ENCODE measurements around the gene RIC1. TPM values are rescaled to one million over a fixed set of nuclear protein-coding genes. Genes with fewer than 3 reads are reported as not detected.

RIC1 gene
- total and polyA plus RNA-seq, 2 of the 13 experiments (the other 11 are each of a cell fraction or from before 2014, with no cell fraction given) = 18.2 to 19.0 TPM

DNA sequence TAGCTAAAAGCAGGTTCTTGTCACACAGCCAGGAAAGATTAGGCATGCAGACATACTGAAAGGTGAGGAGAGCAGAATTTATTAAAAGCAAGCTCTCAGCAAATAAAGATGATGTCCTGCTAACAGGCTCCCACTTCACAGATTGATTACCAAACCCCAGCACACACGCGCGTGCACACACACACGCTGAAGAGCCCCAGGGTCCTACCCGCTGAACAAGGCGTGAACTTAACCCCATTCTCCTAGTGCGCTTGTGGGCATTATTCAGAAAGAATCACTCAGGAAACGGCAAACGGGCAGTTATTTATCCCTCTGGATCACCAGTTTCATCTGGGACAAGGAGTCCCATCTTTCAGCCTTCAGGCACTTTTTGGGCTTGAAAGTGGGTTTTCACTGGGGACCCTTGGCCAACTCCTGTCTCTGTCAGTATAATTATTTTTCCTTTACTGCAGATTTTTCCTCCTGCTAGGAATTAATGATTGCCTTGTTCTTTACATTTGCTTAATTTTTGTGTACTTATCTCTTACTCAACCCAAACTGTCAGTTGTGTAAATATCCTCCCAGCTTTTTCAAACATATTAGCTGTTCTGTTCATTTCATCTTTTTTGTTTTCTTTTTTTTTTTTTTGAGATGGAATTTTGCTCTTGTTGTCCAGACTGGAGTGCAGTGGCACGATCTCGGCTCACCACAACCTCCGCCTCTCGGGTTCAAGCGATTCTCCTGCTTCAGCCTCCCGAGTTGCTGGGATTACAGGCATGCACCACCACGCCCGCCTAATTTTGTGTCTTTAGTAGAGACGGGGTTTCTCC, 92.6 kb downstream of the RIC1 start (continued):
- no peak for TF ChIP-seq ZNF781 (CRISPR knock-in tag; IDR thresholded peaks at IDR 0.05; ENCODE audit: borderline replicate concordance, not compliant biosample characterization)
- TF ChIP-seq, protein P1, sequence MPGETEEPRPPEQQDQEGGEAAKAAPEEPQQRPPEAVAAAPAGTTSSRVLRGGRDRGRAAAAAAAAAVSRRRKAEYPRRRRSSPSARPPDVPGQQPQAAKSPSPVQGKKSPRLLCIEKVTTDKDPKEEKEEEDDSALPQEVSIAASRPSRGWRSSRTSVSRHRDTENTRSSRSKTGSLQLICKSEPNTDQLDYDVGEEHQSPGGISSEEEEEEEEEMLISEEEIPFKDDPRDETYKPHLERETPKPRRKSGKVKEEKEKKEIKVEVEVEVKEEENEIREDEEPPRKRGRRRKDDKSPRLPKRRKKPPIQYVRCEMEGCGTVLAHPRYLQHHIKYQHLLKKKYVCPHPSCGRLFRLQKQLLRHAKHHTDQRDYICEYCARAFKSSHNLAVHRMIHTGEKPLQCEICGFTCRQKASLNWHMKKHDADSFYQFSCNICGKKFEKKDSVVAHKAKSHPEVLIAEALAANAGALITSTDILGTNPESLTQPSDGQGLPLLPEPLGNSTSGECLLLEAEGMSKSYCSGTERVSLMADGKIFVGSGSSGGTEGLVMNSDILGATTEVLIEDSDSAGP (CRISPR knock-in tag; IDR thresholded peaks at IDR 0.05; ENCODE audit: borderline replicate concordance) = no peak
- no peak for TF ChIP-seq GPN1 (CRISPR knock-in tag; IDR thresholded peaks at IDR 0.05; ENCODE audit: borderline replicate concordance)
- TF ChIP-seq, protein P2, sequence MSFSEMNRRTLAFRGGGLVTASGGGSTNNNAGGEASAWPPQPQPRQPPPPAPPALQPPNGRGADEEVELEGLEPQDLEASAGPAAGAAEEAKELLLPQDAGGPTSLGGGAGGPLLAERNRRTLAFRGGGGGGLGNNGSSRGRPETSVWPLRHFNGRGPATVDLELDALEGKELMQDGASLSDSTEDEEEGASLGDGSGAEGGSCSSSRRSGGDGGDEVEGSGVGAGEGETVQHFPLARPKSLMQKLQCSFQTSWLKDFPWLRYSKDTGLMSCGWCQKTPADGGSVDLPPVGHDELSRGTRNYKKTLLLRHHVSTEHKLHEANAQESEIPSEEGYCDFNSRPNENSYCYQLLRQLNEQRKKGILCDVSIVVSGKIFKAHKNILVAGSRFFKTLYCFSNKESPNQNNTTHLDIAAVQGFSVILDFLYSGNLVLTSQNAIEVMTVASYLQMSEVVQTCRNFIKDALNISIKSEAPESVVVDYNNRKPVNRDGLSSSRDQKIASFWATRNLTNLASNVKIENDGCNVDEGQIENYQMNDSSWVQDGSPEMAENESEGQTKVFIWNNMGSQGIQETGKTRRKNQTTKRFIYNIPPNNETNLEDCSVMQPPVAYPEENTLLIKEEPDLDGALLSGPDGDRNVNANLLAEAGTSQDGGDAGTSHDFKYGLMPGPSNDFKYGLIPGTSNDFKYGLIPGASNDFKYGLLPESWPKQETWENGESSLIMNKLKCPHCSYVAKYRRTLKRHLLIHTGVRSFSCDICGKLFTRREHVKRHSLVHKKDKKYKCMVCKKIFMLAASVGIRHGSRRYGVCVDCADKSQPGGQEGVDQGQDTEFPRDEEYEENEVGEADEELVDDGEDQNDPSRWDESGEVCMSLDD (CRISPR knock-in tag; IDR thresholded peaks at IDR 0.05; ENCODE audit: borderline replicate concordance) = no peak
- no peak for TF ChIP-seq SIN3B (IDR thresholded peaks at IDR 0.05; ENCODE audit: low read length)
- TF ChIP-seq ZNF572 (CRISPR knock-in tag; IDR thresholded peaks at IDR 0.05) = no peak
- TF ChIP-seq, protein P3, sequence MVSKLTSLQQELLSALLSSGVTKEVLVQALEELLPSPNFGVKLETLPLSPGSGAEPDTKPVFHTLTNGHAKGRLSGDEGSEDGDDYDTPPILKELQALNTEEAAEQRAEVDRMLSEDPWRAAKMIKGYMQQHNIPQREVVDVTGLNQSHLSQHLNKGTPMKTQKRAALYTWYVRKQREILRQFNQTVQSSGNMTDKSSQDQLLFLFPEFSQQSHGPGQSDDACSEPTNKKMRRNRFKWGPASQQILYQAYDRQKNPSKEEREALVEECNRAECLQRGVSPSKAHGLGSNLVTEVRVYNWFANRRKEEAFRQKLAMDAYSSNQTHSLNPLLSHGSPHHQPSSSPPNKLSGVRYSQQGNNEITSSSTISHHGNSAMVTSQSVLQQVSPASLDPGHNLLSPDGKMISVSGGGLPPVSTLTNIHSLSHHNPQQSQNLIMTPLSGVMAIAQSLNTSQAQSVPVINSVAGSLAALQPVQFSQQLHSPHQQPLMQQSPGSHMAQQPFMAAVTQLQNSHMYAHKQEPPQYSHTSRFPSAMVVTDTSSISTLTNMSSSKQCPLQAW (CRISPR knock-in tag; IDR thresholded peaks at IDR 0.05) = peak; percentile 29; the same call in 1 of the 2 replicates
- no peak for TF ChIP-seq ZSCAN31 (CRISPR knock-in tag; IDR thresholded peaks at IDR 0.05; ENCODE audit: low read depth)
- TF ChIP-seq FUBP1 (CRISPR knock-in tag; IDR thresholded peaks at IDR 0.05; ENCODE audit: borderline replicate concordance) = no peak
- TF ChIP-seq FOXO1 (CRISPR knock-in tag; IDR thresholded peaks at IDR 0.05) = peak; percentile 33; the same call in 1 of the 2 replicates
- peak; percentile 77; the same call in 1 of the 2 replicates for TF ChIP-seq EHMT2 (IDR thresholded peaks at IDR 0.05; ENCODE audit: borderline replicate concordance, low read depth, low read length)
- TF ChIP-seq ZNF282 (IDR thresholded peaks at IDR 0.05; ENCODE audit: partially characterized antibody) = no peak
- peak; percentile 81 for TF ChIP-seq ZNF124 (CRISPR knock-in tag; IDR thresholded peaks at IDR 0.05)
